ENCODE data around the gene KCNQ5.

KCNQ5 gene

GRCh38 chr6:73242001-73242400 is 620.1 kb downstream of the KCNQ5 start:
- Histone ChIP-seq H3F3A (ENCODE audit: control insufficient read depth, insufficient read depth) (no peaks in the 10 kb centered on the region), H3K27me3 (ENCODE audit: control insufficient read depth, low read length) (0 out of 2 replicates have a peak, but pooled peaks cover 4% of the 10 kb centered on the region), H3K4me2 (ENCODE audit: low read length) (no peak overlapping the region), H3K79me2 (ENCODE audit: control insufficient read depth, low read length) (no peaks in the 10 kb centered on the region), H3K9me3 (ENCODE audit: control insufficient read depth, insufficient read depth, low read length) (no peaks in the 10 kb centered on the region), H3K27ac (ENCODE audit: low read depth, low read length) (no peak overlapping the region), H3K9me2 (replicated peaks; ENCODE audit: control insufficient read depth, low read length) (no peaks in the 10 kb centered on the region), H4K20me1 (ENCODE audit: control insufficient read depth, insufficient read depth, low read depth, low read length) (no peaks in the 10 kb centered on the region), H3K4me3 (ENCODE audit: low read length) (no peak overlapping the region), H3K36me3 (ENCODE audit: control insufficient read depth, low read length) (no peaks in the 10 kb centered on the region), H3K4me1 (ENCODE audit: control insufficient read depth, low read length) (no peaks in the 10 kb centered on the region)
- TF ChIP-seq, protein P1, sequence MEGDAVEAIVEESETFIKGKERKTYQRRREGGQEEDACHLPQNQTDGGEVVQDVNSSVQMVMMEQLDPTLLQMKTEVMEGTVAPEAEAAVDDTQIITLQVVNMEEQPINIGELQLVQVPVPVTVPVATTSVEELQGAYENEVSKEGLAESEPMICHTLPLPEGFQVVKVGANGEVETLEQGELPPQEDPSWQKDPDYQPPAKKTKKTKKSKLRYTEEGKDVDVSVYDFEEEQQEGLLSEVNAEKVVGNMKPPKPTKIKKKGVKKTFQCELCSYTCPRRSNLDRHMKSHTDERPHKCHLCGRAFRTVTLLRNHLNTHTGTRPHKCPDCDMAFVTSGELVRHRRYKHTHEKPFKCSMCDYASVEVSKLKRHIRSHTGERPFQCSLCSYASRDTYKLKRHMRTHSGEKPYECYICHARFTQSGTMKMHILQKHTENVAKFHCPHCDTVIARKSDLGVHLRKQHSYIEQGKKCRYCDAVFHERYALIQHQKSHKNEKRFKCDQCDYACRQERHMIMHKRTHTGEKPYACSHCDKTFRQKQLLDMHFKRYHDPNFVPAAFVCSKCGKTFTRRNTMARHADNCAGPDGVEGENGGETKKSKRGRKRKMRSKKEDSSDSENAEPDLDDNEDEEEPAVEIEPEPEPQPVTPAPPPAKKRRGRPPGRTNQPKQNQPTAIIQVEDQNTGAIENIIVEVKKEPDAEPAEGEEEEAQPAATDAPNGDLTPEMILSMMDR (IDR thresholded peaks at IDR 0.05; ENCODE audit: low read depth, low read length, poor library complexity, severe bottlenecking) = no peak
- no peak for TF ChIP-seq EZH2phosphoT487 (IDR thresholded peaks at IDR 0.05; ENCODE audit: borderline replicate concordance, low read length)

All from DOHH2 (cell line).